ENCODE measurements around the gene ATF7.
A peak's percentile ranks its signal among the peaks of the same experiment; 100 is the strongest.

Gene ATF7

GRCh38 chr12:53523131-53523530 is 103.1 kb downstream of the ATF7 start:
- no peak for DNase-seq (ENCODE audit: low spot score)

- DNase-seq (ENCODE audit: low spot score): no peak
Measured at GRCh38 chr12:53518381-53518780, 107.8 kb downstream of the ATF7 start.

- DNase-seq (ENCODE audit: low spot score): no peak
Measured at GRCh38 chr12:53516758-53517455, 109.3 kb downstream of the ATF7 start.

- DNase-seq (ENCODE audit: low spot score): no peak
Measured at GRCh38 chr12:53515291-53515680, 110.9 kb downstream of the ATF7 start.

- no peak for DNase-seq (ENCODE audit: low spot score)
Measured at GRCh38 chr12:53514628-53515290, 111.4 kb downstream of the ATF7 start.

- DNase-seq (ENCODE audit: low spot score): no peak
Measured at GRCh38 chr12:53513712-53514410, 112.3 kb downstream of the ATF7 start.

GRCh38 chr12:53510181-53510812 is 115.9 kb downstream of the ATF7 start:
- no peak for DNase-seq (ENCODE audit: low spot score)

- peak; percentile 88 for DNase-seq (ENCODE audit: low spot score)
Measured at GRCh38 chr12:53508534-53509170, 117.5 kb downstream of the ATF7 start.

- no peak for DNase-seq (ENCODE audit: low spot score)
Measured at GRCh38 chr12:53507603-53507885, 118.6 kb downstream of the ATF7 start.

GRCh38 chr12:53506881-53507602 is 119.1 kb downstream of the ATF7 start, which contains the start of gene NPFF:
NPFF (minus strand) TSS chr12:53507484; CDS start chr12:53507474, 10 bp downstream.
- DNase-seq (ENCODE audit: low spot score): no peak

- DNase-seq (ENCODE audit: low spot score): no peak
Measured at GRCh38 chr12:53506450-53506785, 119.8 kb downstream of the ATF7 start.

- no peak for DNase-seq (ENCODE audit: low spot score)
Measured at GRCh38 chr12:53505555-53506449, 120.4 kb downstream of the ATF7 start.

GRCh38 chr12:53505086-53505485 is 121.1 kb downstream of the ATF7 start:
- DNase-seq (ENCODE audit: low spot score): no peak

- DNase-seq (ENCODE audit: low spot score): no peak
Measured at GRCh38 chr12:53504004-53504920, 121.9 kb downstream of the ATF7 start.

- DNase-seq (ENCODE audit: low spot score): no peak
Measured at GRCh38 chr12:53502983-53503728, 123.0 kb downstream of the ATF7 start.

GRCh38 chr12:53502331-53502730 is 123.9 kb downstream of the ATF7 start:
- no peak for DNase-seq (ENCODE audit: low spot score)

GRCh38 chr12:53501615-53502181 is 124.5 kb downstream of the ATF7 start:
- DNase-seq (ENCODE audit: low spot score): no peak

- peak; percentile 99 for DNase-seq (ENCODE audit: low spot score)
Measured at GRCh38 chr12:53500776-53501614, 125.2 kb downstream of the ATF7 start, which contains the start of gene TARBP2. TARBP2 (plus strand) TSS chr12:53501283; CDS start chr12:53501409, 126 bp downstream.

All from kidney capillary endothelial cell (primary cell).